ENCODE data around the gene PDIA6.

The PDIA6 gene

GRCh38 chr2:10812362-10813162 is at the start of gene PDIA6:
Gene PDIA6 (minus strand): TSS chr2:10812785. CDS start chr2:10812696, 89 bp downstream.
- peaks cover 49% of the 10 kb centered on the region for H3K79me2 ChIP-seq (ENCODE audit: insufficient read depth, low read depth)

DNA sequence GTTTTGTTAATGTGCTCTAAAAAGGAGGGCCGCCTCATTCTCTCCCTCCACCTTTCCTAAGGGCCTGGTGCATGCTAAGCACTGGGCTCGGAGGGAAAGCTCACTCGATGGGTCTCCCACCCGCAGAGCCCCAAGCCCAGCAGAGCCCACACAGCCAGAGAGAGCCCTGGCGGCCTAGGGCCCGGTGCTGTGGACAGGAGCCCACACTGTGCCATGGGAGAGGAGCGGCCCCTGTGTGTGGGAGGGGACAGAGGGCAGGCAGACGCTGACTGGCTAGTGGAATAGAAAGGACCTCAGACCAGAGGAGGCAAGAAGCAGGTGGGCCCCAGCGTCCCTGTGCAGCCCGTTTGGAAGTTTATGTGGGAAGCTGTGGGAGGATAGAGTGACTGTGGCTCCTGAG is 49.7 kb upstream of the PDIA6 start:
- H3K79me2 ChIP-seq (ENCODE audit: insufficient read depth, low read depth) = no peaks in the 10 kb centered on the region
- no peak overlapping the region for H2AFZ ChIP-seq (ENCODE audit: low read depth)
- H3K27me3 ChIP-seq (ENCODE audit: insufficient read depth, low read depth) = no peaks in the 10 kb centered on the region; the same call in 1 of the 2 replicates
- TF ChIP-seq, protein P1, sequence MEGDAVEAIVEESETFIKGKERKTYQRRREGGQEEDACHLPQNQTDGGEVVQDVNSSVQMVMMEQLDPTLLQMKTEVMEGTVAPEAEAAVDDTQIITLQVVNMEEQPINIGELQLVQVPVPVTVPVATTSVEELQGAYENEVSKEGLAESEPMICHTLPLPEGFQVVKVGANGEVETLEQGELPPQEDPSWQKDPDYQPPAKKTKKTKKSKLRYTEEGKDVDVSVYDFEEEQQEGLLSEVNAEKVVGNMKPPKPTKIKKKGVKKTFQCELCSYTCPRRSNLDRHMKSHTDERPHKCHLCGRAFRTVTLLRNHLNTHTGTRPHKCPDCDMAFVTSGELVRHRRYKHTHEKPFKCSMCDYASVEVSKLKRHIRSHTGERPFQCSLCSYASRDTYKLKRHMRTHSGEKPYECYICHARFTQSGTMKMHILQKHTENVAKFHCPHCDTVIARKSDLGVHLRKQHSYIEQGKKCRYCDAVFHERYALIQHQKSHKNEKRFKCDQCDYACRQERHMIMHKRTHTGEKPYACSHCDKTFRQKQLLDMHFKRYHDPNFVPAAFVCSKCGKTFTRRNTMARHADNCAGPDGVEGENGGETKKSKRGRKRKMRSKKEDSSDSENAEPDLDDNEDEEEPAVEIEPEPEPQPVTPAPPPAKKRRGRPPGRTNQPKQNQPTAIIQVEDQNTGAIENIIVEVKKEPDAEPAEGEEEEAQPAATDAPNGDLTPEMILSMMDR (conservative IDR thresholded peaks at IDR 0.05; ENCODE audit: low read depth, low read length) = no peak
- peaks cover 31% of the 10 kb centered on the region for H3K4me1 ChIP-seq (ENCODE audit: low read depth, poor library complexity, severe bottlenecking)
- H3K27ac ChIP-seq = no peak overlapping the region
- H3K36me3 ChIP-seq (ENCODE audit: insufficient read depth) = no peaks in the 10 kb centered on the region
- H4K20me1 ChIP-seq (ENCODE audit: insufficient read depth) = no peaks in the 10 kb centered on the region
- no peak overlapping the region for H3K4me3 ChIP-seq (IDR thresholded peaks at IDR 0.05; ENCODE audit: insufficient read depth, low read depth, low read length)
- no peak overlapping the region for H3K9ac ChIP-seq
- no peak overlapping the region for H3K4me2 ChIP-seq

More at GRCh38 chr2:10812362-10813162, at the start of gene PDIA6:
- no peaks in the 10 kb centered on the region for H3K27me3 ChIP-seq (ENCODE audit: insufficient read depth, low read depth)
- no peak within 1 kb of the TSS for H3K4me3 ChIP-seq (IDR thresholded peaks at IDR 0.05; ENCODE audit: insufficient read depth, low read depth, low read length)
- H3K9ac ChIP-seq = peak within 1 kb of the TSS; percentile 98
- H2AFZ ChIP-seq (ENCODE audit: low read depth) = peak within 1 kb of the TSS; percentile 70
- H3K27ac ChIP-seq = peak within 1 kb of the TSS; percentile 81
- H4K20me1 ChIP-seq (ENCODE audit: insufficient read depth) = peaks cover 26% of the 10 kb centered on the region
- peaks cover 4% of the 10 kb centered on the region; the same call in 1 of the 2 replicates for H3K36me3 ChIP-seq (ENCODE audit: insufficient read depth)
- peaks cover 40% of the 10 kb centered on the region for H3K4me1 ChIP-seq (ENCODE audit: low read depth, poor library complexity, severe bottlenecking)
- TF ChIP-seq, protein P1 (conservative IDR thresholded peaks at IDR 0.05; ENCODE audit: low read depth, low read length) = no peak
- H3K4me2 ChIP-seq = peak within 1 kb of the TSS; percentile 94

GRCh38 chr2:10861765-10862164 is 49.2 kb upstream of the PDIA6 start:
- H3K9ac ChIP-seq = no peak overlapping the region
- H3K36me3 ChIP-seq (ENCODE audit: insufficient read depth) = no peaks in the 10 kb centered on the region
- H3K4me2 ChIP-seq = no peak overlapping the region
- peaks cover 31% of the 10 kb centered on the region for H3K4me1 ChIP-seq (ENCODE audit: low read depth, poor library complexity, severe bottlenecking)
- TF ChIP-seq, protein P1 (conservative IDR thresholded peaks at IDR 0.05; ENCODE audit: low read depth, low read length) = no peak
- no peak overlapping the region for H2AFZ ChIP-seq (ENCODE audit: low read depth)
- H3K79me2 ChIP-seq (ENCODE audit: insufficient read depth, low read depth) = no peaks in the 10 kb centered on the region
- H3K4me3 ChIP-seq (IDR thresholded peaks at IDR 0.05; ENCODE audit: insufficient read depth, low read depth, low read length) = no peak overlapping the region
- no peak overlapping the region for H3K27ac ChIP-seq
- no peaks in the 10 kb centered on the region; the same call in 1 of the 2 replicates for H3K27me3 ChIP-seq (ENCODE audit: insufficient read depth, low read depth)
- no peaks in the 10 kb centered on the region for H4K20me1 ChIP-seq (ENCODE audit: insufficient read depth)

DNA sequence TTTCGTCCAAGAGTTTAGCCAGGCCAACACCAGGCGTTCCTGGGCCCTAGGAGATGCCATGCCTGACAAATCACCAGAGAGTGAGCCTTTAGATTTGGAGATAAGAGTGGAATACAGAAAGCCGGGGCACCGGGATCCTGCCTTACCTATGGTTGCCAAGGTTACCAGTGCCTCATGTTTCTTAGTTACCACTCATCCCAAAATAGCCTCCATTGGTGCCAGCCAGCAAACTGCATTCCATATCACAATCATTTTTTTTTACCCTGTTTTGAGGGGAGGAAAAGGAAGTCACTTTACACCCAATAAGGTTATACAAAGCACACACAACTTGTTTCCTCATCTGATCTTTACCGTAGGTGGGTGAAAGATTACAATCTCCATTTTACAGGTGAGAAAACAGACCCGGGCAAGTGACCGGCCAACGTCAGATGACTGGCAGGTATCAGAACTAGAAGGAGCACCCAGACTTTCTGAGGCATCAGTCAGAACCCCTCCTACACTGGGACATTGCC is 48.3 kb upstream of the PDIA6 start:
- H3K4me1 ChIP-seq (ENCODE audit: low read depth, poor library complexity, severe bottlenecking) = peaks cover 24% of the 10 kb centered on the region
- no peaks in the 10 kb centered on the region for H4K20me1 ChIP-seq (ENCODE audit: insufficient read depth)
- H3K36me3 ChIP-seq (ENCODE audit: insufficient read depth) = no peaks in the 10 kb centered on the region
- H3K9ac ChIP-seq = no peak overlapping the region
- H3K4me2 ChIP-seq = no peak overlapping the region
- no peak overlapping the region for H3K4me3 ChIP-seq (IDR thresholded peaks at IDR 0.05; ENCODE audit: insufficient read depth, low read depth, low read length)
- no peaks in the 10 kb centered on the region for H3K79me2 ChIP-seq (ENCODE audit: insufficient read depth, low read depth)
- no peak overlapping the region for H2AFZ ChIP-seq (ENCODE audit: low read depth)
- H3K27me3 ChIP-seq (ENCODE audit: insufficient read depth, low read depth) = no peaks in the 10 kb centered on the region
- TF ChIP-seq, protein P1 (conservative IDR thresholded peaks at IDR 0.05; ENCODE audit: low read depth, low read length) = no peak
- no peak overlapping the region for H3K27ac ChIP-seq
